HG03175 (cell line): ENCODE data around the gene MACROD1.
"Not testable (repeated sequence)": the region's sequence is repeated elsewhere in the genome, so short reads cannot be mapped to it uniquely, and the experiment has no call there.

Experiments used
- ATAC-seq: cut with Tn5 transposase; IDR thresholded peaks from one replicate; pipeline ENCODE4 v1.9.1; 2021; ENCODE audit warnings: mild to moderate bottlenecking, moderate library complexity; ENCODE audit not compliant: unreplicated experiment

MACROD1 gene

GRCh38 chr11:63974259-63975143 is 191.4 kb downstream of the MACROD1 start, which contains the start of gene COX8A:
Gene COX8A, plus strand, starts transcription at chr11:63974620. Its CDS starts 61 bp downstream, at chr11:63974681.
- peak; percentile 98 for ATAC-seq

GRCh38 chr11:63973912-63974258 is 192.0 kb downstream of the MACROD1 start:
- ATAC-seq: not testable (repeated sequence)

- ATAC-seq: no peak
Observed at GRCh38 chr11:63970902-63971301, 195.0 kb downstream of the MACROD1 start.

- no peak for ATAC-seq
Observed at GRCh38 chr11:63969461-63969860, 196.5 kb downstream of the MACROD1 start.

GRCh38 chr11:63966444-63966843 is 199.5 kb downstream of the MACROD1 start:
- ATAC-seq: no peak

- ATAC-seq: not testable (repeated sequence)
Observed at GRCh38 chr11:63963895-63964294, 202.0 kb downstream of the MACROD1 start.

GRCh38 chr11:63961608-63962412 is 204.1 kb downstream of the MACROD1 start:
- ATAC-seq: no peak

- ATAC-seq: no peak
Observed at GRCh38 chr11:63958008-63958407, 207.9 kb downstream of the MACROD1 start.

GRCh38 chr11:63952570-63952969 is 213.3 kb downstream of the MACROD1 start:
- no peak for ATAC-seq

GRCh38 chr11:63951779-63952536 is 214.0 kb downstream of the MACROD1 start:
- no peak for ATAC-seq
